ENCODE data around the gene APLN. TPM values are rescaled to one million over a fixed set of nuclear protein-coding genes. Genes with fewer than 3 reads are reported as not detected.

Gene APLN
- total and polyA plus RNA-seq, 2 donors (not counting 1 experiment from before 2014, with no cell fraction given): 0.17 to 2.4 TPM

DNA sequence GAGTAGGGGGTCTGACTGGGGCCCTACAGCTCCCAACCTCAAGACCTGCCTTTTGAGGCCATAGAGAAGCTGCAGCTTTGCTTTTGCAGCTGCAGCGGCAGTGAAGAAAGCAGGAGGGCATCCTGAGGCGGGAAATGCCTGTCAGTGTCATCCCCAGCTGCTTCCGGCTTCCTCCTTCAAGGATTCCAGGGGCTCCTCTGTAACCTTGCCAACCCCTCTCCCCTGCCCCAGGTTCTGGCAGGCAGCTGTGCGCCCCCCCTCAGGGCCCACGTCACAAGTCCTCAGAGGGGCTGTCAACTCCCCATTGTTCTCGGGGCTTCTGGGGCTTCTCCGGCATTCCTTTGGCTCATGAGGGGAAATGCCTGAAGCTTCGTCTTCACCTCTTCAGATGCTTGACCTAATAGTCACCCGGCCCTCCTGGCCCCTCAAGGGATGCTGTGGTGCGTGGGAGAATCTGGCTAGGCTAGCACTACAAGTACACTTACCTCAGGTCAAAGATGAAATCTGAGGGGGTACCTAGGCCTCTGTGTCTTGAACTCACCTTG is 31.9 kb downstream of the APLN start:
- Histone ChIP-seq H3K4me2 (ENCODE audit: extremely low read depth, insufficient read depth, low read length) (no peak overlapping the region), H2AFZ (ENCODE audit: low read length) (no peak overlapping the region), H3K79me2 (ENCODE audit: control insufficient read depth, insufficient read depth, low read length) (no peaks in the 10 kb centered on the region), H3K9me3 (ENCODE audit: control insufficient read depth, insufficient read depth, low read depth, low read length) (no peaks in the 10 kb centered on the region), H3K27me3 (ENCODE audit: control insufficient read depth, insufficient read depth, low read length) (no peaks in the 10 kb centered on the region), H3K9ac (ENCODE audit: insufficient read depth, low read length) (no peak overlapping the region), H3K4me1 (ENCODE audit: control insufficient read depth, extremely low read depth, insufficient read depth, low read length) (no peaks in the 10 kb centered on the region), H3K4me3 (replicated peaks in 1 of 4; ENCODE audit: control extremely low read depth in 1 of 4, insufficient read depth in 1 of 4, low read depth in 3 of 4, low read length in 4 of 4) (no peak overlapping the region), H3K36me3 (ENCODE audit: control insufficient read depth, insufficient read depth, low read length) (no peaks in the 10 kb centered on the region), H3K27ac (ENCODE audit: insufficient read depth, low read length) (no peak overlapping the region), H4K20me1 (ENCODE audit: control insufficient read depth, extremely low read depth, insufficient read depth, low read length) (no peaks in the 10 kb centered on the region)
- DNase-seq (ENCODE audit: low read depth in 2 of 2): peak in 1 of 2 donors; percentile 84
- no peak for TF ChIP-seq EZH2 (IDR thresholded peaks at IDR 0.05; ENCODE audit: low read length, missing control alignments)
- TF ChIP-seq, protein P1, sequence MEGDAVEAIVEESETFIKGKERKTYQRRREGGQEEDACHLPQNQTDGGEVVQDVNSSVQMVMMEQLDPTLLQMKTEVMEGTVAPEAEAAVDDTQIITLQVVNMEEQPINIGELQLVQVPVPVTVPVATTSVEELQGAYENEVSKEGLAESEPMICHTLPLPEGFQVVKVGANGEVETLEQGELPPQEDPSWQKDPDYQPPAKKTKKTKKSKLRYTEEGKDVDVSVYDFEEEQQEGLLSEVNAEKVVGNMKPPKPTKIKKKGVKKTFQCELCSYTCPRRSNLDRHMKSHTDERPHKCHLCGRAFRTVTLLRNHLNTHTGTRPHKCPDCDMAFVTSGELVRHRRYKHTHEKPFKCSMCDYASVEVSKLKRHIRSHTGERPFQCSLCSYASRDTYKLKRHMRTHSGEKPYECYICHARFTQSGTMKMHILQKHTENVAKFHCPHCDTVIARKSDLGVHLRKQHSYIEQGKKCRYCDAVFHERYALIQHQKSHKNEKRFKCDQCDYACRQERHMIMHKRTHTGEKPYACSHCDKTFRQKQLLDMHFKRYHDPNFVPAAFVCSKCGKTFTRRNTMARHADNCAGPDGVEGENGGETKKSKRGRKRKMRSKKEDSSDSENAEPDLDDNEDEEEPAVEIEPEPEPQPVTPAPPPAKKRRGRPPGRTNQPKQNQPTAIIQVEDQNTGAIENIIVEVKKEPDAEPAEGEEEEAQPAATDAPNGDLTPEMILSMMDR (conservative IDR thresholded peaks at IDR 0.05 in 1 of 2, IDR thresholded peaks at IDR 0.05 in 1 of 2; ENCODE audit: low read depth in 1 of 2, low read length in 2 of 2): no peak

DNA sequence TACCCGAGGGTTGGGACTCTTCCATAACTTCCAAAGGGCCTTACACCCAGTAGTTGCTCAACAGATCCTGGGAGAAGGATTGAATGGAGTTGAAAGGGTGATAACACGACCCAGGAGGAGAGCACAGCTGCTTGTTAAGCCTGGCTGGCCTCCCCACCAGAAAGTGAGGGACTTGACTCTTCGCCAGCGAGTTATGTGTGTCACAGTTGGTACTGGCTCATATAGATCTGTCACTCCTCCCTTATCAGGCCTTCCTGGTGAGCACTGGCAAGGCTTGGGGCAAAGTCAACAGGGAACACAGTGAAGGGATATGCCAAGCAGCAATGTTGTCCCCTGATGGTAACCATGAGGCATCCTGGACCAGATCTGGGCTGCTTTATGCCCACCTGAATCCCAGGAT is 35.8 kb downstream of the APLN start:
- Histone ChIP-seq H3K4me3 (replicated peaks in 1 of 4; ENCODE audit: control extremely low read depth in 1 of 4, insufficient read depth in 1 of 4, low read depth in 3 of 4, low read length in 4 of 4) (no peak overlapping the region), H3K9ac (ENCODE audit: insufficient read depth, low read length) (no peak overlapping the region), H3K4me2 (ENCODE audit: extremely low read depth, insufficient read depth, low read length) (no peak overlapping the region), H3K9me3 (ENCODE audit: control insufficient read depth, insufficient read depth, low read depth, low read length) (no peaks in the 10 kb centered on the region), H3K27ac (ENCODE audit: insufficient read depth, low read length) (no peak overlapping the region), H3K79me2 (ENCODE audit: control insufficient read depth, insufficient read depth, low read length) (no peaks in the 10 kb centered on the region), H3K4me1 (ENCODE audit: control insufficient read depth, extremely low read depth, insufficient read depth, low read length) (no peaks in the 10 kb centered on the region), H3K27me3 (ENCODE audit: control insufficient read depth, insufficient read depth, low read length) (no peaks in the 10 kb centered on the region), H3K36me3 (ENCODE audit: control insufficient read depth, insufficient read depth, low read length) (no peaks in the 10 kb centered on the region), H4K20me1 (ENCODE audit: control insufficient read depth, extremely low read depth, insufficient read depth, low read length) (no peaks in the 10 kb centered on the region), H2AFZ (ENCODE audit: low read length) (no peak overlapping the region)
- TF ChIP-seq, protein P1 (conservative IDR thresholded peaks at IDR 0.05 in 1 of 2, IDR thresholded peaks at IDR 0.05 in 1 of 2; ENCODE audit: low read depth in 1 of 2, low read length in 2 of 2): no peak
- no peak for DNase-seq (ENCODE audit: low read depth in 2 of 2)

DNA sequence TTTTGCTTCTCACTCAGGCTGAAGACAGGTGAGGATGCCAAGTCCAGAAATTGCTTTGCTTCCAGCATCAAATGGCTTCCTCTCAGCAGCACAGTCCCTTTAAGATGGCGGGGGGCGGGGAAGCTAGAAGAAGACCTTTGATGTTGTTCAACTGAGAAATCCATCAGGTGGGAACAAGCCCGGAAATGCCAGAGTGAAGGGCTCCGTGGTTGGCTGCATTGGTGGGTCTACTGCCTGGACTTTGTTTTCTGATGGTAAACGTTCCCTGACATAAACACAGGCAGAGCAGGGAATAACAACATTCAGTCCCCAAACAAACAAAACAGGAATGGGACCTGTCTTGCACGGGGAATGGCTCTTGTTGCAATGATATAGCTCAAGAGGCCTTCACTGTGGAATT is 37.3 kb downstream of the APLN start:
- no peaks in the 10 kb centered on the region for H3K9me3 ChIP-seq (ENCODE audit: control insufficient read depth, insufficient read depth, low read depth, low read length)
- H3K79me2 ChIP-seq (ENCODE audit: control insufficient read depth, insufficient read depth, low read length): no peaks in the 10 kb centered on the region
- H3K9ac ChIP-seq (ENCODE audit: insufficient read depth, low read length): no peak overlapping the region
- H3K27ac ChIP-seq (ENCODE audit: insufficient read depth, low read length): no peak overlapping the region
- no peaks in the 10 kb centered on the region for H3K27me3 ChIP-seq (ENCODE audit: control insufficient read depth, insufficient read depth, low read length)
- no peaks in the 10 kb centered on the region for H4K20me1 ChIP-seq (ENCODE audit: control insufficient read depth, extremely low read depth, insufficient read depth, low read length)
- TF ChIP-seq EZH2 (IDR thresholded peaks at IDR 0.05; ENCODE audit: low read length, missing control alignments): no peak
- TF ChIP-seq, protein P1 (conservative IDR thresholded peaks at IDR 0.05 in 1 of 2, IDR thresholded peaks at IDR 0.05 in 1 of 2; ENCODE audit: low read depth in 1 of 2, low read length in 2 of 2): no peak
- no peak for DNase-seq (ENCODE audit: low read depth in 2 of 2)
- H3K36me3 ChIP-seq (ENCODE audit: control insufficient read depth, insufficient read depth, low read length): no peaks in the 10 kb centered on the region
- H3K4me2 ChIP-seq (ENCODE audit: extremely low read depth, insufficient read depth, low read length): no peak overlapping the region
- no peak overlapping the region for H3K4me3 ChIP-seq (replicated peaks in 1 of 4; ENCODE audit: control extremely low read depth in 1 of 4, insufficient read depth in 1 of 4, low read depth in 3 of 4, low read length in 4 of 4)
- H2AFZ ChIP-seq (ENCODE audit: low read length): no peak overlapping the region
- H3K4me1 ChIP-seq (ENCODE audit: control insufficient read depth, extremely low read depth, insufficient read depth, low read length): no peaks in the 10 kb centered on the region

Measured in fibroblast of lung (primary cell).